Activated T-helper 17 cell treated with anti-CD3 and anti-CD28 coated beads, Interleukin-2, amount 50 U/mL, for 72 hours (primary cell): ENCODE results near the gene HOTAIR. TPM values are rescaled to one million over a fixed set of nuclear protein-coding genes. Genes with fewer than 3 reads are reported as not detected.

Experiments
- ATAC-seq: fragments of 150-1000 bp; cut with Tn5 transposase; replicated peaks from 2 replicates; pipeline ENCODE4 v1.10.0; 2021; ENCODE audit warnings: mild to moderate bottlenecking, moderate library complexity
- H3K27ac Mint-ChIP-seq: one replicate; pipeline ENCODE4 v1.8.0; 2022; ENCODE audit warnings: mixed read lengths
- H3K27me3 Mint-ChIP-seq: one replicate; pipeline ENCODE4 v1.8.0; 2022; ENCODE audit warnings: mixed read lengths
- H3K36me3 Mint-ChIP-seq: one replicate; pipeline ENCODE4 v1.8.0; 2022; ENCODE audit warnings: low read depth, mild to moderate bottlenecking, mixed read lengths
- H3K4me1 Mint-ChIP-seq: one replicate; pipeline ENCODE4 v1.8.0; 2022; ENCODE audit warnings: mixed read lengths
- H3K4me3 Mint-ChIP-seq: one replicate; pipeline ENCODE4 v1.8.0; 2022; ENCODE audit warnings: mild to moderate bottlenecking, mixed read lengths
- H3K9me3 Mint-ChIP-seq: one replicate; pipeline ENCODE4 v1.8.0; 2022; ENCODE audit warnings: mixed read lengths
- total RNA-seq, 2 donors: library from RNA; stranded (reverse); gene quantifications; one replicate each; pipeline ENCODE4 v1.2.3, GENCODE V29; 2022

HOTAIR gene
- total RNA-seq, 2 donors from 2014 or later: not detected

DNA sequence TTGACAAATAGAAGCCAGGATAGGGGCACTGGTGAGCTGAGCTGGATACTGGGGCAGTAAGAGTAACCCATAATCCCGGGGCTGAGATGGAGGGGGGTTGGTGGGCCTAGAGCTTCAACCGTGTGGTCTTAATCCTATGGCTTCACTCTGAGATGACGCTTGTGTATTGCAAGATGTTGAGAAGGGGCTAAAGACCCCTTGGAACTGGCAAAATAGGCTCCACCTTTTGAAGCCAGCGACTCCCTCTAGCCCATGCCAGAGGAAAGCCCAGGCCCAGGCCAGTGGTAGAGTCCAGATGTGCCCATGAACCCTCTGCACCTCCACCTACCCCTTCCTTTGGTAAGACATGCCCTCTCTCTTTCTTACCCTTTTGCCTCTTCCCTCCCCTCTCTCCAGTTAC, 15.4 kb downstream of the HOTAIR start:
- H3K4me1 Mint-ChIP-seq: peaks cover 15% of the 10 kb centered on the region
- H3K27me3 Mint-ChIP-seq: peaks cover 66% of the 10 kb centered on the region
- no peak overlapping the region for H3K27ac Mint-ChIP-seq
- H3K4me3 Mint-ChIP-seq: no peak overlapping the region
- no peak for ATAC-seq
- peaks cover 17% of the 10 kb centered on the region for H3K36me3 Mint-ChIP-seq
- H3K9me3 Mint-ChIP-seq: no peaks in the 10 kb centered on the region

DNA sequence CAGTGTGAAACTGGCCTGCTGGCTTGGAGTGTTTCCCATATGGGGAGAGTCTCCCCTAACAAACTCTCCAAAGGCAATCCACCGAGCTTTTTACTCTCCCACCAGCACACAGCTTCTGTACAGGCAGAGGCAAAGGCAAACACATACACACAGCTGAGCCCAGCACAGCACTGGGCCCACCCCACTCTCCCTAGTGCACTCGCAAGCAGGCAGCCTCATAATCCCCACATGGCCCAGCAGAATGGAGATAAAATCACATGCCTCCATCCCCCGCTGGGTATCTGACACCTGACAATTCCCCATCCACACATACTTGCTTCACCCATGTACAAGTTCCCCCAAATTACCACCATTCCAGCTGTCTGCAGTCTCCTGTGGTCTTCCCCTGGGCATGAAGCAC, 16.6 kb downstream of the HOTAIR start:
- ATAC-seq: no peak
- Mint-ChIP-seq H3K36me3 (peaks cover 12% of the 10 kb centered on the region), H3K27me3 (peaks cover 67% of the 10 kb centered on the region), H3K27ac (no peak overlapping the region), H3K4me1 (peaks cover 10% of the 10 kb centered on the region), H3K4me3 (no peak overlapping the region), H3K9me3 (no peaks in the 10 kb centered on the region)

DNA sequence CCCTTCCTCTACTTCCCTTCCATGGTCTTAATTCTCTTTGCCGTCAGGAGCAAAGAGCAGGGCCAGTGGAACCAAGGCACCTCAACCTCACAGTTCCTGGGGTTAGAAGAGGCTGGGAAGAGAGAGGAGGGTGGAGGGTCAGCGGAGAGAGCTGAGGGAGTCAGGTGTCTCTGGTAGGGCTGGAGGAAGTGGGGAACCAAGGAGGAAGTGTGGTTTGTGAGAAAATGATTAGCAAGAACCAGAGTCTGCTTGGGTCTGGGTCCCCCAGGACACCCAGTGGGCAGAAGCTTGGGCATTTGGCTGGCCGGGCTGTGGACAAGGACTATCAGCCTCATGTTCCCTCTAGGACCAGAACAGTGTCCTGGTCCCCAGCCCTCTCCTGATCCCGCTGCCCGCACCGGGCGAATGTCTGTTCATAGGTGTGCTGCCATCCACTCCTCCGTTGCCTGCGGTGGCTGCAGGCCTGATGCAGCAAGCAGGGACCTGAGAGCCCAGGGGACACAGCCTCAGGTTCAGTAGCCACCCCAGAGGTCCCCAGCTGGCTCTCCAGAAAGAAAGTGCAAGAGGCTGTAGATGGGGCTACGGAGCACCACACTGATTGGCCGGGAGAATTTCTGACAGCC, 17.7 kb downstream of the HOTAIR start:
- no peak for ATAC-seq
- Mint-ChIP-seq H3K4me1 (peaks cover 10% of the 10 kb centered on the region), H3K4me3 (no peak overlapping the region)

DNA sequence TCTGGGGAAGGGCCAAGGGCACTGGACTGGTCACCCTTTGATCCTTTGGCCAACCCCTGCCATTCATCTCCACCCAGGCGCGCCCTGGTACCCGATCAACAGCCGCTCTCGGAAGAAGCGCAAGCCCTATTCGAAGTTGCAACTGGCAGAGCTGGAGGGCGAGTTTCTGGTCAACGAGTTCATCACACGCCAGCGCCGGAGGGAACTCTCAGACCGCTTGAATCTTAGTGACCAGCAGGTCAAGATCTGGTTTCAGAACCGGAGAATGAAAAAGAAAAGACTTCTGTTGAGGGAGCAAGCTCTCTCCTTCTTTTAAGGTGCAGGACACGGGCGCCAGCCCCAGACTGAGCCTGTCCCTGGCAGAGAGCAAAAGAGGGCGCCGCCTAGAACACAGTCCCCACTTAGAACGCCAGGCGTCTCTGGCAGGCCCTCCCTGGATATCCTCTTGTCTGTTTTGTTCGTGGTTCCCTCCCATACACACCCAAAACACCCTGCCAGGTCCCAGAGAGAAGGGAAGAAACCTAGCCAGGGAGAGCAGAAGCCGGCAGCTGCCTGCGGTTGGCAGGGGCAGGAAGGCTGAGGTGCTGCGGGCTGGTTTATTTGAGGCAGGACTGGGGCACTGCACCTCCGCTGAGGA, 18.4 kb downstream of the HOTAIR start:
- Mint-ChIP-seq H3K27me3 (peaks cover 72% of the 10 kb centered on the region), H3K27ac (no peak overlapping the region), H3K4me3 (no peak overlapping the region), H3K4me1 (peaks cover 10% of the 10 kb centered on the region), H3K9me3 (no peaks in the 10 kb centered on the region), H3K36me3 (peaks cover 12% of the 10 kb centered on the region)
- ATAC-seq: no peak

More for the DNA sequence above, 17.7 kb downstream of the HOTAIR start:
- H3K27me3 Mint-ChIP-seq: peaks cover 70% of the 10 kb centered on the region
- H3K9me3 Mint-ChIP-seq: no peaks in the 10 kb centered on the region
- peaks cover 12% of the 10 kb centered on the region for H3K36me3 Mint-ChIP-seq
- no peak overlapping the region for H3K27ac Mint-ChIP-seq

DNA sequence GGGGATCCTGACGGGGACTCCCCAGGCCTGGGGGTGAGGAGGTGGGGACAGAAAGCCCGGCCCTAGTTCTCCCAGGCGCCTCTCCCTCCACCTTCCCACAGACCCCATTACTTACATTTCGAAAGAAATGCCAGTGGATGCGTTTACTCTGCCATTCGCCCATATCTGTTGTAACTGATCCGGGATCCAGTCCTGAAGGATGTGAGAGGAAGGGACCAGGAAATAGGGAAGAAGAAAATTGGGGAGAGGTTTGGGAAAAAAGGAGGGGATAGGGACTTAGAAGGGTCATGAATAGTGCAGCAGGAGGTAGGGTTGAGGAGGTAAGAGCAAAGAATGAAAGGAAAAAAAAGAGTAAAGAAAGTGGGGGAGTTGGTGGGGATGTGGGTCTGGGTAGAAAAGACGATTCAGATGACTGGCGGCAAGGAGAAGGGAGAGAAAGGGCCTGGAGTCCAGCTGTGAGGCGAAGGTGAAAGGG, 18.9 kb downstream of the HOTAIR start:
- Mint-ChIP-seq H3K36me3 (peaks cover 12% of the 10 kb centered on the region), H3K4me3 (no peak overlapping the region), H3K9me3 (no peaks in the 10 kb centered on the region), H3K4me1 (peaks cover 10% of the 10 kb centered on the region), H3K27ac (no peak overlapping the region), H3K27me3 (peaks cover 76% of the 10 kb centered on the region)
- ATAC-seq: no peak

DNA sequence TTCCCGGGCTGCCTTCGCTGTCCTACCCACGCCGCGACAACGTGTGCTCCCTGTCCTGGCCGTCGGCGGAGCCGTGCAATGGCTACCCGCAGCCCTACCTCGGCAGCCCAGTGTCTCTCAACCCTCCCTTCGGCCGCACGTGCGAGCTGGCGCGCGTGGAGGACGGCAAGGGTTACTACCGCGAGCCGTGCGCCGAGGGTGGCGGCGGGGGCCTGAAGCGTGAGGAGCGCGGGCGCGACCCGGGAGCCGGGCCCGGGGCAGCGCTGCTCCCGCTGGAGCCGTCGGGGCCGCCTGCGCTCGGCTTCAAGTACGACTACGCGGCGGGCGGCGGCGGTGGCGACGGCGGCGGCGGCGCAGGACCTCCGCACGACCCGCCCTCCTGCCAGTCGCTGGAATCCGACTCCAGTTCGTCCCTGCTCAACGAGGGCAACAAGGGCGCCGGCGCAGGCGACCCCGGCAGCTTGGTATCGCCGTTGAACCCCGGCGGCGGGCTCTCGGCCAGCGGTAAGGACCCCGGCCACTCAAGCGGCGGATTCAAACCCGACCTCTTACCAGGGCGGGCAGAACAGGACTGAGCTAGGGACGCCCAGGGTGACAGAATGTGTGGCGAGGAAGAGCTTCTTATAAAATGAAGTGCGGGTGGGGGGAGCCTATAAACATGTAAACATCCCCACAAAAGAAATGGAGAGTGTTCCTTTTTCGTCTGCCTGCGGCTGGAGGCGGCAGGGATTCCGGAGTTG, 19.5 kb downstream of the HOTAIR start:
- ATAC-seq: no peak
- peaks cover 10% of the 10 kb centered on the region for H3K4me1 Mint-ChIP-seq
- no peak overlapping the region for H3K4me3 Mint-ChIP-seq
- no peaks in the 10 kb centered on the region for H3K9me3 Mint-ChIP-seq
- peaks cover 12% of the 10 kb centered on the region for H3K36me3 Mint-ChIP-seq
- no peak overlapping the region for H3K27ac Mint-ChIP-seq
- H3K27me3 Mint-ChIP-seq: peaks cover 76% of the 10 kb centered on the region

DNA sequence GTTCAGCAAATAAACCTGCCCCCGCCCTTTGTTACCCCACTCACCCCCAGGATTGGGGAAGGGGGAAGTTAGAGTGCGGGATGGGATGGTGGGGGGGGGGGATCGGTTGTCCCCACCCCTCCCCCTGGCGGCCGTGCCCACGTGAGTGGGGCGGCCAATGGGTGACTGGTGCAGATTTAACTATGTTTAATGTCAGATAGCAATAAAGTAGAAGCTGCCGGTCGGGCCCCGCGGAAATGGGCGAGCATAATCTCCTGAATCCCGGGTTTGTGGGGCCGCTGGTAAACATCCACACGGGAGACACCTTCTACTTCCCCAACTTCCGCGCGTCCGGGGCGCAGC, 20.1 kb downstream of the HOTAIR start, which contains the start of gene HOXC12:
Gene HOXC12 (plus strand): TSS at position 210 of the 342 bp plus-strand sequence. CDS start 27 bp downstream, at position 237.
- Mint-ChIP-seq H3K4me1 (peaks cover 10% of the 10 kb centered on the region), H3K36me3 (peaks cover 12% of the 10 kb centered on the region), H3K9me3 (no peaks in the 10 kb centered on the region), H3K4me3 (no peak within 1 kb of the TSS), H3K27me3 (peaks cover 73% of the 10 kb centered on the region), H3K27ac (no peak within 1 kb of the TSS)
- ATAC-seq: no peak

DNA sequence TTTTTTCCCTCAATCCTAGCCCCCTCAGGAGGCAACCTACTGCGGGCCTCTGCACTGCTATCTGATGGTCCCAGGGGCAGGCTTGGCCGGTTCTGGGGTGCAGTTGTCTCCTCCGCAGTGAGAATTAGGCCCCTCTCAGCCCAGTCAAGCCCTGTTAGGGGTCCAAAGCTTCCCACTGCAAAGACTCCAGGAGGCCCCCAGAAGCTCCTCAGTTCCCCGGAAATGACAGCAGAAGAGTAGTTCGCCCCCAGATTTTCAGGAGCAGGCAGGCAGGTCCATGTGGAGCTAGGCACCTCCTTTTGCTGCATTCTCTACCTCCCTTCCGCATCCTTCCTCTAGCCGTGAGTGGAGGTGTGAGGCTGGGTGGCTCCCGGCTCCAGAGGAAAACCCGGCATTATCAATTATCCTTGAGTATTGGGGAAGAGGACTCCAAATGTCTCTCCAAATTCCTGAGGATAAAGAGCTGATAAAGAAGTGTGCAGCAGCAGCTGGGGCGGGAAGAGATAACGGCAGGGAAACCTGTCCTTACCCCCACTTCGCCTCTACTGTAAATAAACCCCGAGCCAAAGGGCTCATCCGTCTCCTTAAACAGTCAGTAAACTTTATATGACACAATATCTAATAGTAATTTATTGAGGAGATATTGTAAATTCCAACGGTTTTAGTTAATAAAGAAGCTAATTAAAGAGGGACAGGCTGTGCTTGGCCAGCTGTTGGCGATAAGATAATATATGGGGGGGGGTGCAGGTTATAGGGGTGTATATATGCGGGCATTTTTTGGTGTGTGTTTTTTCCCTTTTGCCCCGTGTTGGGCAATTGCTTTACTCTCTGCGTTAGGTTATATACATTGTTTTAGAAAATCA, 20.7 kb downstream of the HOTAIR start:
- Mint-ChIP-seq H3K4me1 (peaks cover 10% of the 10 kb centered on the region), H3K27ac (no peak overlapping the region), H3K36me3 (peaks cover 12% of the 10 kb centered on the region), H3K27me3 (peaks cover 75% of the 10 kb centered on the region), H3K9me3 (no peaks in the 10 kb centered on the region), H3K4me3 (no peak overlapping the region)
- no peak for ATAC-seq

DNA sequence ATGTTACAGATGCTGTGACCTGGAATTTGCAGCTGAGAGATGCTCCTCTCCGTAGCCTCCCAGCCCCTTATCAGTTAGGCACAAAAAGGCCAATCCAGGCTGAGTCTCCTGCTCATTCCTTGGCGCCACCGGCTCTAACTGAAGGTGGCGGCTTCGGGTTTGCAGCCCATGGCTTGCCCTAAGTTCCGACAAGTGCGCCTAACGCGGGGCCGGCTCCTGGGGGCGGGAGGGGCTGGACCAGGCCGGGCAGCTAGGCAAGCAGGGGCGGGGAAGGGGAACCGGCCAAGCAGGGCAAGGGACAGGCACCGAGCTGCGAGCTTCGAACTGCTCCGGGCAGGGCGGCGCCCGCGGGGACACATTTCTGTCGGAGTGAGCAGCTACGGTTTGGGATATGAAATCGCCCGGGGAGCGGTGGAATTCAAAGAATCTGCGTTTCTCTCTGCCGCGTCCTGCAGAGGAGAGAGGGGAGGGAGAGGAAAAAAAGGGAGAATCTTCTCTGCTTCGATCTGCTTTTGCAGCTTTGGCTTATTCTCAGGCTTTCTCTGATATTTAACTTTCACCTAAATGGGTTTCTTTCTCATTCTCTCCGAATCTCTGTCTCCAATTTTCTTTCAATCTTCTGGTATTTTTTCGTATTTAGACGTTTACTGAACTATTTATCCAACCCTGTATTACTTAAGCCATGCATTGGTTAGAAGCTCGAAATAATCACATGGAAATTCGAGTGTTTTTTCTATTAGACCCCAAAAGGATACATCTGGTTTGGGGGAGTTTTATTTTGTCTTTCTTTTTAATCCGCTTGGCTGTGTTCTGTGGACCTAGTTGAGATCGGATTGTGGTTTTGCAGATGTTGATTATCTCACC, 21.7 kb downstream of the HOTAIR start:
- H3K27me3 Mint-ChIP-seq: peaks cover 75% of the 10 kb centered on the region
- H3K4me3 Mint-ChIP-seq: no peak overlapping the region
- H3K27ac Mint-ChIP-seq: no peak overlapping the region
- H3K36me3 Mint-ChIP-seq: peaks cover 6% of the 10 kb centered on the region
- peaks cover 6% of the 10 kb centered on the region for H3K4me1 Mint-ChIP-seq
- H3K9me3 Mint-ChIP-seq: no peaks in the 10 kb centered on the region
- ATAC-seq: no peak

DNA sequence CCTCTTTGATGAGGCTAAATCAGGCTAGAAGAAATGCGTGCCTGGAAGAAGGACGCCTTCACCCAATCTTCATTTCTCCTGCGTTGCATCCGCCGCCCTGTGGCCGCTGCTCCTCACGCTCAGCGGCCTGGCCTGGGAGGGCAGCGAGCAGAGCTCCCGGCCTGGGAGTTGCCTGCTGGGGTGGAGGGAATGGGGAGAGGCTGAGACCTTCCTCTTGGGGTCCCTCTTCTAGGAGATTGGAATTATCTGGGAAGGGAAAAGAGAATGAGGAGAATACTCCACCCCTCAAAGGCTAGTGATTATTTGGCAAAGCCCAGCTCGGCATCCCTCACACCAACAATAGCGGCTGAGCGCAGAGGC, 22.4 kb downstream of the HOTAIR start:
- ATAC-seq: no peak
- H3K4me3 Mint-ChIP-seq: no peak overlapping the region
- peaks cover 6% of the 10 kb centered on the region for H3K4me1 Mint-ChIP-seq
- no peaks in the 10 kb centered on the region for H3K9me3 Mint-ChIP-seq
- H3K36me3 Mint-ChIP-seq: peaks cover 6% of the 10 kb centered on the region
- peaks cover 77% of the 10 kb centered on the region for H3K27me3 Mint-ChIP-seq
- H3K27ac Mint-ChIP-seq: no peak overlapping the region

DNA sequence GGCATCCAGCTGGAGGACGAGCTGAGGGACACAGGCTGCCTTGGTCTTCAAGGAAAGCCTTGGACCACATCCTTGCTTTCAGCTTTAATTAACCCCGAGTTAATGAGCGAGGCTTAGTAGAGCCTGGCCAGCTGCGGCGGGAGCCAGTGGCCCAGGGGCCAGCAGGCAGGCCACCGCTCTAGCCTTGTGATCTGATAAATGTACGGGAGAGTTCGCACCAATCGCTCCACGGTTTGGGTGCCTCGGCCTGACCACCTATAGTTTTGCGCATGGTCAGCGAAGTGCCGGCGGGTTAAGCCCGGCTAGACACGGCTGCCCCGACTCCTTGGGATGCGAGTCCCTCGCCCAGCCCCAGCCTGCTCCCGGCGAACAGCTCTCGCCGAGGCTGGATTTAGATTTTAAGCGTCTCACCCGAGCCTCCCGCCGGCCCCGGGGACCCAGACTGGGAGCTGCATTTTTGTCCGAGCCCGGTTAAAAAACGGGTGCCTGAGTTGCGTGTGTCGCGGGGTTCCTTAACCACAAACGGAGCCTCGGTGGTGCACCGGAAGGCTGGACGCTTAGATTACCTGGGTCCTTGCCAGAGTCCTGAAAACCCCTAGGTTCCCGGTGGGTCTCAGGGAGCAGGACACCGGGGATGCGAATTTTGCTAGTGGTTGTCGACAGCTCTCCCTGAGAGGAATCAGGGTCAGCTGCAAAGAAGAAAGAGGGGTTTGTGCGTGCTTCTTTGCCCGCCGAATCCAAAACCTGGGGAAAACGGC, 23.0 kb downstream of the HOTAIR start:
- Mint-ChIP-seq H3K9me3 (no peaks in the 10 kb centered on the region), H3K27me3 (peaks cover 77% of the 10 kb centered on the region), H3K27ac (no peak overlapping the region), H3K36me3 (peaks cover 6% of the 10 kb centered on the region), H3K4me1 (peaks cover 6% of the 10 kb centered on the region), H3K4me3 (no peak overlapping the region)
- ATAC-seq: no peak

DNA sequence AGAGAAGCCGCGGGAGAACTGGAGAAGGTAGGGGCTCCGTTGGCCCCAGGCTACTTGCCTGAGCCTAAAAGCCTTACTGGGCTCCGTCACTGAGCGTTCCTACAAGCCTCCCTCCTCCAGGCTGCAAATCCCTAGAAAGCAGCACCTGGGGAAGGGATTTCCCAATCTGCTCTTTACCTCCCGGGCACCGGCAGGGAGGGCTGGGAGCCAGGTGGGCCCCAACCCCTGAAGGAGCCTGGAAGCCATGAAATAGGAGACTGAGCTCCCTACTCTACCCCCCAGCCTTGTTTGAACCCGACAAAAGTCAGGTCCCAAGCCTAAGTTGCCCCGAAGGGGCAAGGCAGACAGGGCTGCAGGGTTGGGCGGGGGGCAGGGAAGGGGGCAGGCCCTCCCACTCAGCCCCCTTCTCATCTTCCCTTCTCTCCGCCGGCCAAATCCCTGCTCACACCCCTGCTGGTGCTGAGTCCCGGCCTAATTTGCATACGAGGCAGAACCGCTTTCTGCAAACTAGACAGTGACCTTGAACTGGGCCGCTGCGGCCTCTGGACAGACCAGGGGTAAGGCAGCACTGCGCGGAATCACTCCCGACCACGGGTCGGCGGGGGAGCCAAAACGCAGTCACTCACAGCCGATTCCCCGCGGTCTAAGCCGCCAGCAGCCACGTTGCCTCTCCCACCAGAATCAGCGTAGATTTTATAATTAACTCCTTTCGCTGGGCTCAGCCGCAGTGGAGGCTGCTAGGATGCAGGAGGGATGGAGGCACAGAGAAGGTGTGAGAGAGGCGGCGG, 23.8 kb downstream of the HOTAIR start:
- Mint-ChIP-seq H3K27me3 (peaks cover 79% of the 10 kb centered on the region), H3K4me1 (peaks cover 4% of the 10 kb centered on the region), H3K4me3 (no peak overlapping the region), H3K27ac (no peak overlapping the region), H3K9me3 (no peaks in the 10 kb centered on the region), H3K36me3 (peaks cover 4% of the 10 kb centered on the region)
- no peak for ATAC-seq
